ENCODE data around the gene ABHD2.

ABHD2 gene

DNA sequence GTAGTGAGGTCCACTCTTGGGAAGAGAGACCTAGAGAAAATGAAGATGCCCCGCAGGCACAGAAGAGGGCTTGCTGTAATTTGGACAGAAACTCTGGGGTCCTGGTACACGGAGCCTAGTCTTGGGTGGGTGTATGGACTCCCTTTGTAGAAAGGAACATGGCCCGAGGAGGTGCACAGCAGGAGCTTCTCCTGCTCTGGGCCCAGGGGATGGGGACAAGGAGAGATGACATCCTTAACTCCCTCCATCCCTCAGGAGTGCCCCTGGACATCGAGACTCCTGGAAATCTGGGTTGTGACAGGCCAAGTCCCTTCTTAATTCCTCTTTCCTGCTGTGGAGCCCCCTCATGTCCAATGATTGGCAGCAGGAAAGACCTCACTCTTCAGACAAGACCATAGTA, 29.9 kb upstream of the ABHD2 start:
- H3K79me2 ChIP-seq (ENCODE audit: control insufficient read depth, low read length) = no peaks in the 10 kb centered on the region
- TF ChIP-seq, protein P1, sequence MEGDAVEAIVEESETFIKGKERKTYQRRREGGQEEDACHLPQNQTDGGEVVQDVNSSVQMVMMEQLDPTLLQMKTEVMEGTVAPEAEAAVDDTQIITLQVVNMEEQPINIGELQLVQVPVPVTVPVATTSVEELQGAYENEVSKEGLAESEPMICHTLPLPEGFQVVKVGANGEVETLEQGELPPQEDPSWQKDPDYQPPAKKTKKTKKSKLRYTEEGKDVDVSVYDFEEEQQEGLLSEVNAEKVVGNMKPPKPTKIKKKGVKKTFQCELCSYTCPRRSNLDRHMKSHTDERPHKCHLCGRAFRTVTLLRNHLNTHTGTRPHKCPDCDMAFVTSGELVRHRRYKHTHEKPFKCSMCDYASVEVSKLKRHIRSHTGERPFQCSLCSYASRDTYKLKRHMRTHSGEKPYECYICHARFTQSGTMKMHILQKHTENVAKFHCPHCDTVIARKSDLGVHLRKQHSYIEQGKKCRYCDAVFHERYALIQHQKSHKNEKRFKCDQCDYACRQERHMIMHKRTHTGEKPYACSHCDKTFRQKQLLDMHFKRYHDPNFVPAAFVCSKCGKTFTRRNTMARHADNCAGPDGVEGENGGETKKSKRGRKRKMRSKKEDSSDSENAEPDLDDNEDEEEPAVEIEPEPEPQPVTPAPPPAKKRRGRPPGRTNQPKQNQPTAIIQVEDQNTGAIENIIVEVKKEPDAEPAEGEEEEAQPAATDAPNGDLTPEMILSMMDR (IDR thresholded peaks at IDR 0.05; ENCODE audit: low read depth, low read length, poor library complexity, severe bottlenecking) = no peak
- TF ChIP-seq EZH2phosphoT487 (IDR thresholded peaks at IDR 0.05; ENCODE audit: borderline replicate concordance, low read length) = no peak
- no peaks in the 10 kb centered on the region for H3K9me2 ChIP-seq (replicated peaks; ENCODE audit: control insufficient read depth, low read length)
- H3K27me3 ChIP-seq (ENCODE audit: control insufficient read depth, low read length) = peaks cover 9% of the 10 kb centered on the region
- no peaks in the 10 kb centered on the region for H4K20me1 ChIP-seq (ENCODE audit: control insufficient read depth, insufficient read depth, low read depth, low read length)
- no peaks in the 10 kb centered on the region for H3F3A ChIP-seq (ENCODE audit: control insufficient read depth, insufficient read depth)
- H3K9me3 ChIP-seq (ENCODE audit: control insufficient read depth, insufficient read depth, low read length) = no peaks in the 10 kb centered on the region
- H3K27ac ChIP-seq (ENCODE audit: low read depth, low read length) = no peak overlapping the region
- H3K4me3 ChIP-seq (ENCODE audit: low read length) = no peak overlapping the region
- H3K36me3 ChIP-seq (ENCODE audit: control insufficient read depth, low read length) = no peaks in the 10 kb centered on the region
- no peaks in the 10 kb centered on the region for H3K4me1 ChIP-seq (ENCODE audit: control insufficient read depth, low read length)
- no peak overlapping the region for H3K4me2 ChIP-seq (ENCODE audit: low read length)

DNA sequence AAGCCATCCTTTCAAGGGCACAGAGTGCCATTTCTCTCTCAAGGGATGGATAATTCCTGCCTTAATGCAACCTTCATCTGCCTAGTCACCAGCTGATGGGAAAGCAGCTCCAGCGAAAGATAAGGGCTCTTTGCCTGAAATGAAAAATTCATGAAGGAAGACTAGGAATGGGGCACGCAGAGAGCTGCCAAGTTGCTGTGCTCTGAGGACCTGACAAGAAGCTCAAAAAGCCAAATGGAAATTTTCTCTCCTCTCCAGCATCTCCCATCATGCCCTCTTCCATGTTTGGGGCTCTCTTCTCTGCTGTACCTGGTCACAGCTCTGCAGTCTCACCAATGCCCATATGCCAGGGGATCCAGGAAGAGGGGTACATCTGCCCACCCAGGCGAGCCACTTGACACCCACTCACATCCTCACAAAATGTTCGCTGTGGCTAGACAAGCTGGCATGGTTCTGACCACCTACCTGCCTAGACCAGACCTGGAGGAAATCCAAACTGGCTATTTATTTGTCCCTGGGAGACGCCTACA, 29.3 kb upstream of the ABHD2 start:
- Histone ChIP-seq H3K79me2 (ENCODE audit: control insufficient read depth, low read length) (no peaks in the 10 kb centered on the region), H3K4me3 (ENCODE audit: low read length) (no peak overlapping the region), H3K27me3 (ENCODE audit: control insufficient read depth, low read length) (peaks cover 9% of the 10 kb centered on the region), H3K4me1 (ENCODE audit: control insufficient read depth, low read length) (no peaks in the 10 kb centered on the region), H3K27ac (ENCODE audit: low read depth, low read length) (no peak overlapping the region), H3F3A (ENCODE audit: control insufficient read depth, insufficient read depth) (no peaks in the 10 kb centered on the region), H3K9me3 (ENCODE audit: control insufficient read depth, insufficient read depth, low read length) (no peaks in the 10 kb centered on the region), H3K36me3 (ENCODE audit: control insufficient read depth, low read length) (no peaks in the 10 kb centered on the region), H3K9me2 (replicated peaks; ENCODE audit: control insufficient read depth, low read length) (no peaks in the 10 kb centered on the region), H3K4me2 (ENCODE audit: low read length) (no peak overlapping the region), H4K20me1 (ENCODE audit: control insufficient read depth, insufficient read depth, low read depth, low read length) (no peaks in the 10 kb centered on the region)
- no peak for TF ChIP-seq EZH2phosphoT487 (IDR thresholded peaks at IDR 0.05; ENCODE audit: borderline replicate concordance, low read length)
- TF ChIP-seq, protein P1 (IDR thresholded peaks at IDR 0.05; ENCODE audit: low read depth, low read length, poor library complexity, severe bottlenecking) = no peak

DNA sequence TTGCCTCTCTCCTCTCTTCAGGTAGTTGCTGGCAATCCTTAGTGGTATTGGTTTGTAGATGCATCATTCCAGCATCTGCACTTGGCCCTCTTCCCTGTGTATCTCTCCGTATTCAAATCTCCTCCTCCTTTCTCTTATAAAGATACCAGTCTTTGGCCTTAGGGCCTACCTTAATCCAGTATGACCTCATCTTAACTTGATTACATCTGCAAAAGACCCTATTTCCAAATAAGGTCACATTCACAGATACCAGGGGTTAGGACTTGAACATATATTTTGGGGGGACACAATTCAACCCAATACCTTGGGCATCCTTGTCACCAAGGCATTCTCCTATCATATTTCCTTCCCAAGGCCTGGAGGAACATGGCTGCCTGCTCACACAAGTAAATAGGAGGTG, 22.0 kb upstream of the ABHD2 start:
- TF ChIP-seq, protein P1 (IDR thresholded peaks at IDR 0.05; ENCODE audit: low read depth, low read length, poor library complexity, severe bottlenecking) = no peak
- TF ChIP-seq EZH2phosphoT487 (IDR thresholded peaks at IDR 0.05; ENCODE audit: borderline replicate concordance, low read length) = no peak
- Histone ChIP-seq H3K9me3 (ENCODE audit: control insufficient read depth, insufficient read depth, low read length) (peaks cover 19% of the 10 kb centered on the region), H3K79me2 (ENCODE audit: control insufficient read depth, low read length) (no peaks in the 10 kb centered on the region), H3K4me3 (ENCODE audit: low read length) (no peak overlapping the region), H3K27ac (ENCODE audit: low read depth, low read length) (no peak overlapping the region), H3K27me3 (ENCODE audit: control insufficient read depth, low read length) (no peaks in the 10 kb centered on the region), H4K20me1 (ENCODE audit: control insufficient read depth, insufficient read depth, low read depth, low read length) (no peaks in the 10 kb centered on the region), H3K4me2 (ENCODE audit: low read length) (no peak overlapping the region), H3K36me3 (ENCODE audit: control insufficient read depth, low read length) (no peaks in the 10 kb centered on the region), H3F3A (ENCODE audit: control insufficient read depth, insufficient read depth) (no peaks in the 10 kb centered on the region), H3K4me1 (ENCODE audit: control insufficient read depth, low read length) (no peaks in the 10 kb centered on the region), H3K9me2 (replicated peaks; ENCODE audit: control insufficient read depth, low read length) (no peaks in the 10 kb centered on the region)

Measured in DOHH2 (cell line).